ENCODE measurements around the gene LMBR1.
"Not testable (repeated sequence)": the region's sequence is repeated elsewhere in the genome, so short reads cannot be mapped to it uniquely, and the experiment has no call there.

Gene LMBR1

GRCh38 chr7:156903232-156903909 is 10.4 kb upstream of the LMBR1 start:
- Histone ChIP-seq H3K4me3 (ENCODE audit: low read length) (no peak overlapping the region), H3K9ac (ENCODE audit: low read depth, low read length) (no peak overlapping the region), H3K36me3 (ENCODE audit: insufficient read depth, low read length) (no peaks in the 10 kb centered on the region), H3K4me1 (ENCODE audit: insufficient read depth, low read length) (no peaks in the 10 kb centered on the region), H3K27ac (ENCODE audit: low read depth, low read length) (no peak overlapping the region), H3K9me3 (ENCODE audit: insufficient read depth, low read depth, low read length) (no peaks in the 10 kb centered on the region), H3K27me3 (ENCODE audit: insufficient read depth, low read length) (peaks cover 4% of the 10 kb centered on the region; the same call in 1 of the 2 replicates)
- WGBS = 81% methylated on average over 10 of the region's 10 CpGs

- H3K27ac ChIP-seq (ENCODE audit: low read depth, low read length); H3K4me1 ChIP-seq (ENCODE audit: insufficient read depth, low read length); H3K9ac ChIP-seq (ENCODE audit: low read depth, low read length); H3K36me3 ChIP-seq (ENCODE audit: insufficient read depth, low read length); H3K27me3 ChIP-seq (ENCODE audit: insufficient read depth, low read length); H3K9me3 ChIP-seq (ENCODE audit: insufficient read depth, low read depth, low read length); H3K4me3 ChIP-seq (ENCODE audit: low read length): not testable (repeated sequence)
- 83% methylated on average over 9 of the region's 9 CpGs for WGBS
These were observed 7.1 kb upstream of the LMBR1 start for GRCh38 chr7:156900093-156900492.

GRCh38 chr7:156898938-156899337 is 6.0 kb upstream of the LMBR1 start:
- Histone ChIP-seq H3K4me1 (ENCODE audit: insufficient read depth, low read length) (no peaks in the 10 kb centered on the region), H3K9ac (ENCODE audit: low read depth, low read length) (no peak overlapping the region), H3K4me3 (ENCODE audit: low read length) (no peak overlapping the region), H3K36me3 (ENCODE audit: insufficient read depth, low read length) (no peaks in the 10 kb centered on the region), H3K9me3 (ENCODE audit: insufficient read depth, low read depth, low read length) (no peaks in the 10 kb centered on the region), H3K27ac (ENCODE audit: low read depth, low read length) (no peak overlapping the region), H3K27me3 (ENCODE audit: insufficient read depth, low read length) (peaks cover 4% of the 10 kb centered on the region; the same call in 1 of the 2 replicates)
- 91% methylated on average over 1 of the region's 1 CpG for WGBS

- no peaks in the 10 kb centered on the region for H3K4me1 ChIP-seq (ENCODE audit: insufficient read depth, low read length)
- H3K36me3 ChIP-seq (ENCODE audit: insufficient read depth, low read length) = no peaks in the 10 kb centered on the region
- no peak overlapping the region for H3K9ac ChIP-seq (ENCODE audit: low read depth, low read length)
- H3K27ac ChIP-seq (ENCODE audit: low read depth, low read length) = no peak overlapping the region
- WGBS = 88% methylated on average over 7 of the region's 8 CpGs
- no peaks in the 10 kb centered on the region for H3K9me3 ChIP-seq (ENCODE audit: insufficient read depth, low read depth, low read length)
- H3K4me3 ChIP-seq (ENCODE audit: low read length) = no peak overlapping the region
- 0 out of 2 replicates have a peak, but pooled peaks cover 4% of the 10 kb centered on the region for H3K27me3 ChIP-seq (ENCODE audit: insufficient read depth, low read length)
These were observed 4.7 kb upstream of the LMBR1 start for GRCh38 chr7:156897673-156898072.

GRCh38 chr7:156896388-156897022 is 3.5 kb upstream of the LMBR1 start:
- Histone ChIP-seq H3K9me3 (ENCODE audit: insufficient read depth, low read depth, low read length) (no peaks in the 10 kb centered on the region), H3K4me3 (ENCODE audit: low read length) (no peak overlapping the region), H3K36me3 (ENCODE audit: insufficient read depth, low read length) (no peaks in the 10 kb centered on the region), H3K9ac (ENCODE audit: low read depth, low read length) (no peak overlapping the region), H3K4me1 (ENCODE audit: insufficient read depth, low read length) (0 out of 2 replicates have a peak, but pooled peaks cover 3% of the 10 kb centered on the region), H3K27ac (ENCODE audit: low read depth, low read length) (no peak overlapping the region), H3K27me3 (ENCODE audit: insufficient read depth, low read length) (0 out of 2 replicates have a peak, but pooled peaks cover 4% of the 10 kb centered on the region)
- WGBS = 91% methylated on average over 5 of the region's 5 CpGs

GRCh38 chr7:156895024-156895780 is 2.2 kb upstream of the LMBR1 start:
- H3K36me3 ChIP-seq (ENCODE audit: insufficient read depth, low read length) = no peaks in the 10 kb centered on the region
- H3K9me3 ChIP-seq (ENCODE audit: insufficient read depth, low read depth, low read length) = no peaks in the 10 kb centered on the region
- 0 out of 2 replicates have a peak, but pooled peaks cover 6% of the 10 kb centered on the region for H3K4me1 ChIP-seq (ENCODE audit: insufficient read depth, low read length)
- WGBS = 93% methylated on average over 6 of the region's 6 CpGs
- H3K27me3 ChIP-seq (ENCODE audit: insufficient read depth, low read length) = 0 out of 2 replicates have a peak, but pooled peaks cover 4% of the 10 kb centered on the region
- no peak overlapping the region for H3K27ac ChIP-seq (ENCODE audit: low read depth, low read length)
- H3K4me3 ChIP-seq (ENCODE audit: low read length) = no peak overlapping the region
- H3K9ac ChIP-seq (ENCODE audit: low read depth, low read length) = no peak overlapping the region

- Histone ChIP-seq H3K27ac (ENCODE audit: low read depth, low read length) (peak overlapping the region; percentile 95), H3K36me3 (ENCODE audit: insufficient read depth, low read length) (no peaks in the 10 kb centered on the region), H3K4me3 (ENCODE audit: low read length) (peak overlapping the region; percentile 85), H3K9me3 (ENCODE audit: insufficient read depth, low read depth, low read length) (no peaks in the 10 kb centered on the region), H3K27me3 (ENCODE audit: insufficient read depth, low read length) (no peaks in the 10 kb centered on the region), H3K4me1 (ENCODE audit: insufficient read depth, low read length) (0 out of 2 replicates have a peak, but pooled peaks cover 6% of the 10 kb centered on the region), H3K9ac (ENCODE audit: low read depth, low read length) (peak overlapping the region; percentile 53)
- WGBS = 1% methylated on average over 51 of the region's 57 CpGs
These were observed 742 bp downstream of the LMBR1 start for GRCh38 chr7:156892081-156892800.

GRCh38 chr7:156889746-156890145 is 3.2 kb downstream of the LMBR1 start:
- no peak overlapping the region for H3K27ac ChIP-seq (ENCODE audit: low read depth, low read length)
- H3K27me3 ChIP-seq (ENCODE audit: insufficient read depth, low read length) = no peaks in the 10 kb centered on the region
- H3K36me3 ChIP-seq (ENCODE audit: insufficient read depth, low read length) = 0 out of 2 replicates have a peak, but pooled peaks cover 3% of the 10 kb centered on the region
- 0 out of 2 replicates have a peak, but pooled peaks cover 6% of the 10 kb centered on the region for H3K4me1 ChIP-seq (ENCODE audit: insufficient read depth, low read length)
- WGBS = 97% methylated on average over 4 of the region's 4 CpGs
- no peak overlapping the region for H3K4me3 ChIP-seq (ENCODE audit: low read length)
- H3K9me3 ChIP-seq (ENCODE audit: insufficient read depth, low read depth, low read length) = no peaks in the 10 kb centered on the region
- no peak overlapping the region for H3K9ac ChIP-seq (ENCODE audit: low read depth, low read length)

GRCh38 chr7:156889089-156889488 is 3.9 kb downstream of the LMBR1 start:
- 100% methylated on average over 1 of the region's 1 CpG for whole genome bisulfite sequencing
- Histone ChIP-seq H3K9ac (ENCODE audit: low read depth, low read length) (no peak overlapping the region), H3K9me3 (ENCODE audit: insufficient read depth, low read depth, low read length) (no peaks in the 10 kb centered on the region), H3K27ac (ENCODE audit: low read depth, low read length) (no peak overlapping the region), H3K4me3 (ENCODE audit: low read length) (no peak overlapping the region), H3K36me3 (ENCODE audit: insufficient read depth, low read length) (0 out of 2 replicates have a peak, but pooled peaks cover 3% of the 10 kb centered on the region), H3K4me1 (ENCODE audit: insufficient read depth, low read length) (0 out of 2 replicates have a peak, but pooled peaks cover 6% of the 10 kb centered on the region), H3K27me3 (ENCODE audit: insufficient read depth, low read length) (no peaks in the 10 kb centered on the region)

- Histone ChIP-seq H3K4me1 (ENCODE audit: insufficient read depth, low read length) (0 out of 2 replicates have a peak, but pooled peaks cover under 1% of the 10 kb centered on the region), H3K27me3 (ENCODE audit: insufficient read depth, low read length) (no peaks in the 10 kb centered on the region), H3K27ac (ENCODE audit: low read depth, low read length) (no peak overlapping the region), H3K4me3 (ENCODE audit: low read length) (no peak overlapping the region), H3K36me3 (ENCODE audit: insufficient read depth, low read length) (0 out of 2 replicates have a peak, but pooled peaks cover 3% of the 10 kb centered on the region), H3K9me3 (ENCODE audit: insufficient read depth, low read depth, low read length) (no peaks in the 10 kb centered on the region), H3K9ac (ENCODE audit: low read depth, low read length) (no peak overlapping the region)
- 92% methylated on average over 6 of the region's 6 CpGs for WGBS
These were observed 6.8 kb downstream of the LMBR1 start for GRCh38 chr7:156886020-156886795.
